Left kidney (tissue), 2 donors: ENCODE measurements around the gene HECW1. TPM values are rescaled to one million over a fixed set of nuclear protein-coding genes. Genes with fewer than 3 reads are reported as not detected.
"Not testable (repeated sequence)": the region's sequence is repeated elsewhere in the genome, so short reads cannot be mapped to it uniquely, and the experiment has no call there.

Source experiments
- DNase-seq: peaks from one replicate; pipeline ENCODE4 v3.0.0-alpha.2; 2013
- polyA plus RNA-seq: library from polyadenylated mRNA; unstranded; fragments of 120-200 nt; gene quantifications from one replicate; pipeline ENCODE4 v1.2.1, GENCODE V29; 2013; ENCODE audit not compliant: insufficient read length

HECW1 gene
- polyA plus RNA-seq, 1 donor: 9.4 TPM

GRCh38 chr7:43205171-43205795 lies 92.8 kb downstream of the HECW1 start:
- DNase-seq: no peak

DNA sequence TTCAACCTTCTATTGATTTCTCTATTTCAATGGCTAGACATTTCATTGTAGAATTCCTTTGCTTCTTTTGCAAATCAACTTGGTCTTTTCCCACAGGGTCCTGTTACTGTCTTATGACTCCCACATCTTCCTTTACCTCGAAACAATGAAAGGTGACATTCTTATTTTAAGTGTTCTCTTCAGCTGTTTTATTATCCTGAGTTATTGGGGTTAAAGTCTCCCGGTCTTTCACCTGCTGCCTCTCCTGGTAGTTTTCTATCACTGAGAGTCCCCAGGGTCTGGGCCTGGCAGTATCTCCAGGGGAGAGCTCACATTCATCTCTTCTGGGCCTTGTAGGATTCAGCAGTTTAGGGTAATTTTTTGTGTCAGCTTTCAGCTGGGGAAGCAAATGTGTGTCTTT lies 95.8 kb downstream of the HECW1 start:
- DNase-seq: no peak

GRCh38 chr7:43210539-43210938 lies 98.1 kb downstream of the HECW1 start:
- not testable (repeated sequence) for DNase-seq

DNA sequence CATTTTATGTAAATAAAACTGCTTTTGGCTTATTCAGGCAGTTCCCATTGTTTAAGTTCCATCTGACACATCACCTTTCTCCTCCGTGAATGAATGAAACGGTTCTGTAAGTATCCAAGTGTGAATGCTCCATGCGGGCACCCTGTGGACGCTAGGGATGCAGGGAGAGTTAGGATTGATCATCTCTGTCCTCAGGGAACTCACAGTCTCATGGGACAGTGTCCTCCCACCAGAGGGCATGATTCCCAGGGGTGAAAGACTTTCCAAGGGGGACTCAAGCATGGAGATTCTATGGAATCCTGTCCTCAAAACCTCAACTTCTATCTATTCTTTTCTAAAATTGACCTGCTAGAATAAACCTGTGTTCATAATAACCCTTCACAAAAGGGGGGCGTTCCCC lies 98.8 kb downstream of the HECW1 start:
- no peak for DNase-seq

GRCh38 chr7:43211693-43212092 lies 99.2 kb downstream of the HECW1 start:
- no peak for DNase-seq

GRCh38 chr7:43212921-43213320 lies 100.5 kb downstream of the HECW1 start:
- DNase-seq: no peak

DNA sequence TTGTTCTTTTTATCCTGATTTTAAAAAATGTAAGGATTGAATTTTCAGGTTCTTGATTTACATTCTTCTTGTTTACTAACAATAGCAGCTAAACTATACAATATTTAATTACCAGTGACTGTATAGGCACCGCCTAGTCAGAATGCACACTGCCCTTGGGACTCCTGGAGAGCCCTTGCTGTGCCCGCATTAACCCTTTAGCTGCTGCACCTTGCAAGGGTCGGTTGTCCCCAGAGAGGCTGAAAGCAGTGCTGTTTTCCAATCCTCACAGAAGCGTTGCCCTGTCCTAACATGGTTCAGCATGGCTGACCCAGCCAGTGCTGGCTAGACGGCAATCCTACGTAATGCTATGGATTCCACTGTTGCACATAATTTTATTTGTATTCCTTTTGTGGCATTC lies 102.6 kb downstream of the HECW1 start:
- no peak for DNase-seq

- no peak for DNase-seq
These were observed 104.6 kb downstream of the HECW1 start for GRCh38 chr7:43217055-43217454.

DNA sequence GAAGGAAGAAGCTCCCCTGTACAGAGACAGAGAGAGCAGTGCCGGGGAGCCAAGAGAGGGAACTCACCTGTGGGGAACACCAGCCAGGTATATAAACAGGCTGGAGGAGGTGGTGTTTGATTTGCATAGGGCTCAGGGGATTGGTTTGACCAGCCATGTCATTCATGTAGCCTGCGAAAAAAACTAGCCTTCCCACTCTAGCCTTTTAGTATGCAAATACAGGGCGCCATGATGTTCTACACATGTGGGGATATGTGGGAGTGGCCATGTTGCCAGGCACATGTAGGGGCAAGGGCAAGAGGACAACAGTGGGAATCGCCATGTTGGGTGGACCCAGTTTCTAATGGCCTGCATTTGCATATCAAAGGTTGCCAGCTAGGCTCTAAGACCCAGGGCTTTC lies 106.5 kb downstream of the HECW1 start:
- DNase-seq: not testable (repeated sequence)

- DNase-seq: no peak
These were observed 107.8 kb downstream of the HECW1 start for GRCh38 chr7:43220250-43220649.

DNA sequence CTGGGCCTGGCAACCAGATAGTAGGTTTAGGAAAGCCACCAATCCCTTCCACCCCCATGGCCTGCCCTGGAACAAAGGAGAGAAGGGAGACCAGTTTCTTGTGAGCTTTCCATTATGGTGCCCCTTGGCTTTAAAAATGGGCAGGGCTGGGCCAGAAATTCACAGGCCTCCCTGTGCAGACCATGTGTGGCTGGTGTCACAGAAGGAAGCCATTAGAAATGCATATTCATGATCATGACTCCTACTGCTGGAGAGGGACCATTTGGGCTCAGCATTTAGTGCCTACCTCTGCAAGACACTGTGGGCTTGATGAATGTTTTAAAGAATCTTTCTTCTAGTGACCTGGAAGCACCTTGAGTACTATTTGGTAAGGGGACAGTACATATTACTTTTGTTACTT lies 108.3 kb downstream of the HECW1 start:
- DNase-seq: no peak

GRCh38 chr7:43229801-43230200 lies 117.4 kb downstream of the HECW1 start:
- DNase-seq: no peak

GRCh38 chr7:43232366-43232765 lies 119.9 kb downstream of the HECW1 start:
- DNase-seq: no peak

GRCh38 chr7:43234073-43234472 lies 121.6 kb downstream of the HECW1 start:
- no peak for DNase-seq

DNA sequence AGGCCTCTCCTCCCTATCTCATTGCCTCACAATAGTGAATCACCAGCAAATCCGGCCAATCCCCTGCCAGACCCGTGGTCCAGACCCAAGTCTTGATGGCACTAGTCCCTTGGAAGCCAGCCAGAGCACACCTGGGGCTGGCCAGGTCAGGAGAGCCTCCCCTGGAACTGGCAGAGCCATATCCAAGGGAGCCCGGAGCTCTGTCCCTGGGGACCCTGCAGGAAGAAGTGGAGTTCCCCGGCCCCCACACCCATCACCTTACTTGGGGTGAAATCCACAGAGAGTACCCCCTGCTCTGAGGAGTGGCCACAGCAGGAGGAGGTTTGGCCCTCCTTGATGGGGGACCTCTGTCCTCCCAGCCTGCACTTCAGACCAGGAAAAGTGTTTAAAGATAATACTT lies 122.5 kb downstream of the HECW1 start:
- DNase-seq: no peak

DNA sequence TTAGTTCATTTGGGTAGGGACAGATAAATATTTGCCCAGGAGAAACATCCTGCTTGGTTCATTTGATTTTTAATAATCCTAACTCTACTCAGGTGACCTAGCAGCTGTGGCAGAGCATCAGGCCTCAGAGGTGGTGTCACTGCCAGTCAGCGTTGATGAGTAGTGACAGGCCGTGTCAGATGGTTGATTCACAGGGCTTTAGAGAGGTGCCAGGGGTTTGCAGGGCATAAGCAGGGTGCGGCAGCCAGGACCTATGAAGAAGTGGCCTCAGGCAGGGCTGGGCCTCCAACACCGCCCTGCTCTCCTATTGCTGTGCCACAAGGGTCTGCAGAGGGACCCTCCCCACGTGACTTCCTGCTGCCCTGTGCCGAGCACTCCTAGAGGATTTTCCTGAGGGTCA lies 128.1 kb downstream of the HECW1 start:
- no peak for DNase-seq

GRCh38 chr7:43242628-43243255 lies 130.3 kb downstream of the HECW1 start:
- DNase-seq: no peak

DNA sequence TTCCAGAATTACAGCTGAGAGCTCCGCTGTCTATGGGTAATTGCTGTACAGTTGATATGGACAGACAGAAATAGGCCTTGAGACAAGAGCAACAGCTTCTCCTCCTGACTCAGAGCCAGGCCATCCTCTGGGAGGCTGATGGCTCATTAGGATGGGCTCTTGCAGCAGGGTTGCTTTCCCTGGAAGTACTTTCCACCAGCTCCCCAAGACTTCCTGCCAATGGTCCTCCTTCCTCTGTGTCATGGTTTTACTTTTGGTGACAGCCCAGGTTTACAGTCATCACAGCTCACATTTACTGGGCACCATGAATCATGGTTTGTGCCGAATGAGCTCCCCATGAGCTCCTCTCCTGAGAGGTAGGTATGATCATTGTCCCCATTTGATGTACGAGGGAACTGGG lies 131.8 kb downstream of the HECW1 start:
- no peak for DNase-seq

DNA sequence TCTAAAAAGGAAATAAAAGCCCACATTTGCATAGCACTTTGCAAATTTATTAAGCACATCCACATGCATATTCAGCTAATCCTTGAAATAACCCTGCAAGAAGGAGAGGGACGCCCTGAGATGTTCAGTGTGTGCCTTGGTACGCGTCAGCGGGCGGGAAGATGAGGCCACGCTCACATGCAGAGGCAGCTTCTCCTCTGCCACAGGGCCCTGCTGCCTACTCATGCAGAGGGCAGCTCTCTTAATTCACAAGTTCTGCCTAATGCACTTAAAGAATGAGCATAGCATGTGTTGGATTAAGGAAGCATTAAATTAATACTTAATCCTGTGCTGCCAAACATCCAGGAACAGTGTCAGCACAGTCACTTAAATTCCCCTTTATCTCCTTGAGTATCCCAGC lies 132.3 kb downstream of the HECW1 start:
- DNase-seq: no peak

- no peak for DNase-seq
These were observed 135.3 kb downstream of the HECW1 start for GRCh38 chr7:43247757-43248156.

DNA sequence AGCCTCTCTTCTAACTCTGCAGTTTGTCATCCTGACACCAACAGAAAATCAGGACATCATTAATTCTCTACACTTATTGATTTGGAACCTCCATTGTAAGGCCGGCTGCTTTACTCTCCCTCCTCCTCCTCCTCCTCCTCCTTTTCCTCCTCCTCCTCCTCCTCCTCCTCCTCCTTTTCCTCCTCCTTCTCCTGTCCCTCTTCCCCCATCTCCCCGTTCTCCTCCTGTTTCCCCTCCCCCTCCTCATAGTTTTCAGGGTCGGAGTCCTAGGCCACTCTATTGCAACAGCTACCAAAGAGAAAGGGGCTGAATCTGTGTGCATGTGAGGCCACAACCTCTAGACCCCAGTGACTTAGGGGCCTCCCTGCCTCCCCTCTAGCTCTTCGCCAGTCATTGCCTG lies 136.1 kb downstream of the HECW1 start:
- DNase-seq: no peak

GRCh38 chr7:43248961-43249822 lies 136.7 kb downstream of the HECW1 start:
- DNase-seq: no peak

DNA sequence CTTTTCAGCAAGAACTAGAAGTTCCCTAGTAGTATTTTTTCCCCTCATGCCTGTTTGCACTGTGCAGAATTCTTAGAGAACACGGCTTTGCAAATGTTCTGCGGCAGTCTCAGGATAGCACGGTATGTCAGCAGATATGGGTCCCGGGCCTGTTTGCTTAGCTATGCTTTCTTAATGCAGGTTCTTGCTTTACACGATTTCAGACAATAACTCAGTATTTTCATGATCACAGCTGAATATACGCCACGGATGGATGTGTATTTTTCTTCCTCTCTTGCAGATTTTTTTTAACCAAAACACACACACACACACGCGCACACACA lies 137.3 kb downstream of the HECW1 start:
- no peak for DNase-seq
